ENCODE measurements around the gene XPNPEP1.
A peak's percentile ranks its signal among the peaks of the same experiment; 100 is the strongest.

The XPNPEP1 gene

GRCh38 chr10:109891105-109891504 is 32.2 kb downstream of the XPNPEP1 start (continued):
- TF ChIP-seq ZNF70 (CRISPR knock-in tag; IDR thresholded peaks at IDR 0.05), result no peak
- TF ChIP-seq, protein P1, sequence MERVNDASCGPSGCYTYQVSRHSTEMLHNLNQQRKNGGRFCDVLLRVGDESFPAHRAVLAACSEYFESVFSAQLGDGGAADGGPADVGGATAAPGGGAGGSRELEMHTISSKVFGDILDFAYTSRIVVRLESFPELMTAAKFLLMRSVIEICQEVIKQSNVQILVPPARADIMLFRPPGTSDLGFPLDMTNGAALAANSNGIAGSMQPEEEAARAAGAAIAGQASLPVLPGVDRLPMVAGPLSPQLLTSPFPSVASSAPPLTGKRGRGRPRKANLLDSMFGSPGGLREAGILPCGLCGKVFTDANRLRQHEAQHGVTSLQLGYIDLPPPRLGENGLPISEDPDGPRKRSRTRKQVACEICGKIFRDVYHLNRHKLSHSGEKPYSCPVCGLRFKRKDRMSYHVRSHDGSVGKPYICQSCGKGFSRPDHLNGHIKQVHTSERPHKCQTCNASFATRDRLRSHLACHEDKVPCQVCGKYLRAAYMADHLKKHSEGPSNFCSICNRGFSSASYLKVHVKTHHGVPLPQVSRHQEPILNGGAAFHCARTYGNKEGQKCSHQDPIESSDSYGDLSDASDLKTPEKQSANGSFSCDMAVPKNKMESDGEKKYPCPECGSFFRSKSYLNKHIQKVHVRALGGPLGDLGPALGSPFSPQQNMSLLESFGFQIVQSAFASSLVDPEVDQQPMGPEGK (CRISPR knock-in tag; IDR thresholded peaks at IDR 0.05; ENCODE audit: borderline replicate concordance), result no peak
- no peak for TF ChIP-seq ZNF565 (CRISPR knock-in tag; conservative IDR thresholded peaks at IDR 0.05; ENCODE audit: low read depth)
- TF ChIP-seq ZFP30 (CRISPR knock-in tag; IDR thresholded peaks at IDR 0.05), result no peak

- ATAC-seq, result peak; percentile 71
- TF ChIP-seq SNAI2 (CRISPR knock-in tag; IDR thresholded peaks at IDR 0.05), result no peak
- TF ChIP-seq TSHZ2 (CRISPR knock-in tag; IDR thresholded peaks at IDR 0.05), result no peak
- TF ChIP-seq, protein P2, sequence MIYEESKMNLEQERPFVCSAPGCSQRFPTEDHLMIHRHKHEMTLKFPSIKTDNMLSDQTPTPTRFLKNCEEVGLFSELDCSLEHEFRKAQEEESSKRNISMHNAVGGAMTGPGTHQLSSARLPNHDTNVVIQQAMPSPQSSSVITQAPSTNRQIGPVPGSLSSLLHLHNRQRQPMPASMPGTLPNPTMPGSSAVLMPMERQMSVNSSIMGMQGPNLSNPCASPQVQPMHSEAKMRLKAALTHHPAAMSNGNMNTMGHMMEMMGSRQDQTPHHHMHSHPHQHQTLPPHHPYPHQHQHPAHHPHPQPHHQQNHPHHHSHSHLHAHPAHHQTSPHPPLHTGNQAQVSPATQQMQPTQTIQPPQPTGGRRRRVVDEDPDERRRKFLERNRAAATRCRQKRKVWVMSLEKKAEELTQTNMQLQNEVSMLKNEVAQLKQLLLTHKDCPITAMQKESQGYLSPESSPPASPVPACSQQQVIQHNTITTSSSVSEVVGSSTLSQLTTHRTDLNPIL (CRISPR knock-in tag; IDR thresholded peaks at IDR 0.05; ENCODE audit: low read depth), result no peak
- no peak for TF ChIP-seq TCF4 (CRISPR knock-in tag; IDR thresholded peaks at IDR 0.05; ENCODE audit: borderline replicate concordance)
- TF ChIP-seq, protein P3, sequence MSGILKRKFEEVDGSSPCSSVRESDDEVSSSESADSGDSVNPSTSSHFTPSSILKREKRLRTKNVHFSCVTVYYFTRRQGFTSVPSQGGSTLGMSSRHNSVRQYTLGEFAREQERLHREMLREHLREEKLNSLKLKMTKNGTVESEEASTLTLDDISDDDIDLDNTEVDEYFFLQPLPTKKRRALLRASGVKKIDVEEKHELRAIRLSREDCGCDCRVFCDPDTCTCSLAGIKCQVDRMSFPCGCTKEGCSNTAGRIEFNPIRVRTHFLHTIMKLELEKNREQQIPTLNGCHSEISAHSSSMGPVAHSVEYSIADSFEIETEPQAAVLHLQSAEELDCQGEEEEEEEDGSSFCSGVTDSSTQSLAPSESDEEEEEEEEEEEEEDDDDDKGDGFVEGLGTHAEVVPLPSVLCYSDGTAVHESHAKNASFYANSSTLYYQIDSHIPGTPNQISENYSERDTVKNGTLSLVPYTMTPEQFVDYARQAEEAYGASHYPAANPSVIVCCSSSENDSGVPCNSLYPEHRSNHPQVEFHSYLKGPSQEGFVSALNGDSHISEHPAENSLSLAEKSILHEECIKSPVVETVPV (CRISPR knock-in tag; IDR thresholded peaks at IDR 0.05), result no peak
- TF ChIP-seq, protein P1 (CRISPR knock-in tag; IDR thresholded peaks at IDR 0.05; ENCODE audit: borderline replicate concordance), result no peak
- TF ChIP-seq GLIS3 (CRISPR knock-in tag; IDR thresholded peaks at IDR 0.05), result no peak
- no peak for TF ChIP-seq TOX (CRISPR knock-in tag; IDR thresholded peaks at IDR 0.05; ENCODE audit: borderline replicate concordance)
- no peak for TF ChIP-seq BACH2 (CRISPR knock-in tag; IDR thresholded peaks at IDR 0.05; ENCODE audit: borderline replicate concordance)
- no peak for TF ChIP-seq OSR1 (CRISPR knock-in tag; IDR thresholded peaks at IDR 0.05)
- TF ChIP-seq CSDC2 (CRISPR knock-in tag; IDR thresholded peaks at IDR 0.05), result no peak
- no peak for TF ChIP-seq ZNF565 (CRISPR knock-in tag; conservative IDR thresholded peaks at IDR 0.05; ENCODE audit: low read depth)
- no peak for TF ChIP-seq ISL1 (CRISPR knock-in tag; IDR thresholded peaks at IDR 0.05)
- TF ChIP-seq ZNF8 (CRISPR knock-in tag; IDR thresholded peaks at IDR 0.05), result no peak
These were observed 33.4 kb downstream of the XPNPEP1 start for GRCh38 chr10:109889867-109890266.

DNA sequence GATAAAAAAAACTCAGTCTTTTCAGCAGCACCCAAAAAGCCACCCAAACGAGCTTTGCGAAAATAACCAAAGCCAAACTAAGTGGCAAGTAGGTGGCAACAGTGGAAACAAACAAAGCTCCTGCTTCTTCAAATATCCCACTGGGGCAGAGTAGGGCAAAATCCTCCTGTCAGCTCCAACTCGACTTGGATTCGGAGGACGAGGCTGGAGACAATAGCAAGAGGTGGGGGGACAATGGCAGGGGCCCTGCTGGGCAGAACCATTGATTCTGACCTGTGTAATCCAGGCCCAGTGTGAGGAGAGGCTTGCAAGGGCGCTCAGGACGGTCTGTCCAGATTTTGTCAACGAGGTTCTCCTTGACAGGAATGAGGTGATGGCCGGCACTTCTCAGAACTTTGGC is 35.5 kb downstream of the XPNPEP1 start:
- no peak for ATAC-seq

More for the DNA sequence above, 35.5 kb downstream of the XPNPEP1 start:
- no peak for TF ChIP-seq POU6F1 (CRISPR knock-in tag; IDR thresholded peaks at IDR 0.05; ENCODE audit: borderline replicate concordance, low read depth)
- TF ChIP-seq, protein P2 (CRISPR knock-in tag; IDR thresholded peaks at IDR 0.05; ENCODE audit: low read depth), result no peak
- TF ChIP-seq CSDC2 (CRISPR knock-in tag; IDR thresholded peaks at IDR 0.05), result no peak
- no peak for TF ChIP-seq ZNF8 (CRISPR knock-in tag; IDR thresholded peaks at IDR 0.05)

Data from SK-N-SH treated with all-trans-retinoic acid at 6 μM for 48 hours (cell line).